HCT116 (cell line): ENCODE results near the gene LAMA1. TPM values are rescaled to one million over a fixed set of nuclear protein-coding genes. Genes with fewer than 3 reads are reported as not detected.

ENCODE experiments used
- ATAC-seq: fragments of 200-7000 bp; cut with Tn5 transposase; 2 replicates; pipeline ENCODE4 v1.9.1; 2020; ENCODE audit warnings: mild to moderate bottlenecking, moderate library complexity
- BruUV-seq: library from RNA; stranded (reverse); fragments of 400-500 nt; replicated peaks from 2 replicates; lab custom pipeline; 2021; lab: Mats Ljungman, UMichigan
- CTCF ChIA-PET: fragments of 300-600 bp; sonication (Branson Sonifier 250); formaldehyde crosslinking; loops from one replicate; lab custom pipeline; 2021; ENCODE audit warnings: antibody characterized with exemption; lab: Charles Lee
- POLR2A ChIA-PET: fragments of 300-600, 350-600 bp; sonication (Branson Sonifier 250); formaldehyde crosslinking; loops from one replicate; lab custom pipeline; 2021; ENCODE audit warnings: antibody characterized with exemption; lab: Charles Lee
- RAD21 ChIA-PET, 2 experiments: fragments of 300-600 bp; sonication (Branson Sonifier 250); formaldehyde crosslinking; loops; one replicate each; lab custom pipeline; 2023; ENCODE audit warnings: low total read pairs in 2 of 2; ENCODE audit not compliant: uncharacterized antibody in 2 of 2, unreplicated experiment in 2 of 2, low non-redundant PET in 1 of 2; lab: Charles Lee
- DNase-seq: peaks from one replicate; pipeline ENCODE4 v3.0.0-alpha.2; 2010; ENCODE audit warnings: low read depth, low spot score
- H2AFZ ChIP-seq: fragments of 200-600 bp; shearing (Covaris generic), sonication (generic); 2 replicates; pipeline ENCODE4 v1.6.1; 2017; ENCODE audit warnings: low read depth, mixed run types, mixed read lengths, antibody characterized with exemption, low read length; ENCODE audit not compliant: poor library complexity, severe bottlenecking
- H3K27ac ChIP-seq: 2 replicates; pipeline ENCODE4 v1.5.1; 2012; ENCODE audit warnings: low read depth, low read length
- H3K27me3 ChIP-seq: fragments of 200-600 bp; sonication (generic); 2 replicates; pipeline ENCODE4 v1.6.1; 2016; ENCODE audit warnings: mixed run types, low read length, mixed read lengths; ENCODE audit not compliant: insufficient read depth
- H3K36me3 ChIP-seq, 2 experiments: fragments of 200-500 bp in 1 of 2; fragments of 200-600 bp in 1 of 2; sonication (Bioruptor generic) in 1 of 2; sonication (generic) in 1 of 2; 2 replicates each; pipeline versions ENCODE4 v1.5.1 to v1.6.1; 2014 to 2016; ENCODE audit warnings: low read length in 2 of 2, inconsistent platforms in 1 of 2, mixed read lengths in 1 of 2, mixed run types in 1 of 2; ENCODE audit not compliant: insufficient read depth in 2 of 2, control insufficient read depth in 1 of 2
- H3K4me1 ChIP-seq, 2 experiments: fragments of 200-600 bp in 1 of 2; sonication (generic) in 1 of 2; 2 replicates each; pipeline versions ENCODE4 v1.5.1 to v1.6.1; 2012 to 2017; ENCODE audit warnings: low read length in 2 of 2, inconsistent platforms in 1 of 2, mild to moderate bottlenecking in 1 of 2, mixed read lengths in 1 of 2, mixed run types in 1 of 2, moderate library complexity in 1 of 2; ENCODE audit not compliant: insufficient read depth in 2 of 2, control insufficient read depth in 1 of 2
- H3K4me2 ChIP-seq: fragments of 200-600 bp; sonication (generic); 2 replicates; pipeline ENCODE4 v1.6.1; 2017; ENCODE audit warnings: mixed run types, low read length, mixed read lengths
- H3K4me3 ChIP-seq, 2 experiments: fragments of 200-600 bp in 1 of 2; sonication (generic) in 1 of 2; replicated peaks in 1 of 2; 2 replicates each; pipeline ENCODE4 v1.5.1; 2011 to 2016; ENCODE audit warnings: low read length in 2 of 2, control low read depth in 1 of 2, low read depth in 1 of 2, mild to moderate bottlenecking in 1 of 2, mixed read lengths in 1 of 2, mixed run types in 1 of 2
- H3K79me2 ChIP-seq: fragments of 200-600 bp; sonication (generic); 2 replicates; pipeline ENCODE4 v1.6.1; 2017; ENCODE audit warnings: mild to moderate bottlenecking, mixed run types, low read length, moderate library complexity, mixed read lengths; ENCODE audit not compliant: insufficient read depth
- H3K9ac ChIP-seq: fragments of 200-600 bp; sonication (generic); 2 replicates; pipeline ENCODE4 v1.6.1; 2016; ENCODE audit warnings: low read length, mixed read lengths
- H3K9me2 ChIP-seq: fragments of 200-600 bp; sonication (generic), shearing (Covaris generic); 2 replicates; pipeline ENCODE4 v1.6.1; 2017; ENCODE audit warnings: mixed run types, mild to moderate bottlenecking, moderate library complexity; ENCODE audit not compliant: insufficient read depth
- H3K9me3 ChIP-seq, 2 experiments: fragments of 200-500 bp in 1 of 2; fragments of 200-600 bp in 1 of 2; sonication (Bioruptor generic) in 1 of 2; sonication (generic) in 1 of 2; 2 replicates each; pipeline ENCODE4 v1.6.1; 2014 to 2017; ENCODE audit warnings: low read length in 2 of 2, mixed read lengths in 2 of 2, inconsistent platforms in 1 of 2, low read depth in 1 of 2, mild to moderate bottlenecking in 1 of 2, mixed run types in 1 of 2, moderate library complexity in 1 of 2; ENCODE audit not compliant: control insufficient read depth in 1 of 2, insufficient read depth in 1 of 2
- H4K20me1 ChIP-seq: fragments of 200-600 bp; sonication (generic), shearing (Covaris generic); 2 replicates; pipeline ENCODE4 v1.6.1; 2017; ENCODE audit warnings: mixed run types, mild to moderate bottlenecking, moderate library complexity; ENCODE audit not compliant: insufficient read depth
- CBX3 ChIP-seq: IDR thresholded peaks from 2 replicates; pipeline ENCODE4 v1.6.1; 2012; ENCODE audit warnings: low read depth
- POLR2A ChIP-seq: IDR thresholded peaks from 2 replicates; pipeline ENCODE4 v1.7.0; 2011; ENCODE audit warnings: borderline replicate concordance; ENCODE audit not compliant: insufficient read depth, insufficient read length; ENCODE audit errors: extremely low read depth
- POLR2AphosphoS5 ChIP-seq: IDR thresholded peaks from 2 replicates; pipeline ENCODE4 v1.6.1; 2011; ENCODE audit warnings: mild to moderate bottlenecking, low read depth, low read length, moderate library complexity
- SIN3A ChIP-seq: IDR thresholded peaks from 2 replicates; pipeline ENCODE4 v1.6.1; 2012; ENCODE audit warnings: low read depth
- SRF ChIP-seq: IDR thresholded peaks from 2 replicates; pipeline ENCODE4 v1.6.1; 2012; ENCODE audit warnings: low read depth
- TCF7L2 ChIP-seq: IDR thresholded peaks from 2 replicates; pipeline ENCODE4 v1.7.0; 2011; ENCODE audit warnings: borderline replicate concordance, inconsistent platforms; ENCODE audit not compliant: insufficient read depth, insufficient read length; ENCODE audit errors: extremely low read depth
- ZBTB33 ChIP-seq: IDR thresholded peaks from 2 replicates; pipeline ENCODE4 v1.6.1; 2011; ENCODE audit warnings: mild to moderate bottlenecking, low read length, moderate library complexity; ENCODE audit not compliant: insufficient replicate concordance; ENCODE audit errors: extremely low read depth
- ZFX ChIP-seq: fragments of 450-650 bp; IDR thresholded peaks from 2 replicates; pipeline ENCODE4 v1.6.1; 2017
- ZNF274 ChIP-seq: fragments of 200-500 bp; sonication (Bioruptor generic); IDR thresholded peaks from 2 replicates; pipeline ENCODE4 v1.6.1; 2014; ENCODE audit warnings: mild to moderate bottlenecking, low read depth, low read length, inconsistent platforms
- intact Hi-C: fragments of 100-400 bp; cut with micrococcal nuclease; formaldehyde crosslinking; loops from 2 replicates; pipeline ENCODE4 v1.10.0; 2022
- total RNA-seq: library from RNA; stranded (reverse); gene quantifications from one replicate; pipeline ENCODE4 v1.2.1, GENCODE V29; 2021; ENCODE audit not compliant: unreplicated experiment

The LAMA1 gene
- total RNA-seq, 1 experiment from 2014 or later, result 0.05 TPM

- ChIA-PET POLR2A (no interaction called here), CTCF (no interaction called here), RAD21 (no interaction called here)
- ATAC-seq (no peak), DNase-seq (no peak)
- Histone ChIP-seq H2AFZ (no peak overlapping the region), H3K4me1 (no peaks in the 10 kb centered on the region), H3K9me3 (peaks cover 0 to 7% of the 10 kb centered on the region in 2 experiments; a peak in 2 of 4 replicates), H3K9me2 (no peaks in the 10 kb centered on the region), H3K4me2 (no peak overlapping the region), H3K27me3 (no peaks in the 10 kb centered on the region), H3K27ac (no peak overlapping the region), H3K36me3 (no peaks in the 10 kb centered on the region), H3K9ac (no peak overlapping the region), H3K79me2 (no peaks in the 10 kb centered on the region), H3K4me3 (no peak overlapping the region), H4K20me1 (no peaks in the 10 kb centered on the region)
- BruUV-seq, result no TSS peak
- TF ChIP-seq CBX3 (no peak), ZFX (no peak), ZBTB33 (no peak), ZNF274 (no peak), SRF (no peak), POLR2AphosphoS5 (no peak), SIN3A (no peak), POLR2A (no peak), TCF7L2 (no peak)
- intact Hi-C loops, result no loop called here
These were observed 142.5 kb downstream of the LAMA1 start for GRCh38 chr18:6975084-6975483.
